Muscle of back (tissue), 11 donors: ENCODE results near the gene C17orf75. TPM values are rescaled to one million over a fixed set of nuclear protein-coding genes. Genes with fewer than 3 reads are reported as not detected.
"Not testable (repeated sequence)": the region's sequence is repeated elsewhere in the genome, so short reads cannot be mapped to it uniquely, and the experiment has no call there.

Source experiments
- DNase-seq, 3 donors: peaks; one replicate each; pipeline versions ENCODE4 v3.0.0 to v3.0.0-alpha.2; 2013
- polyA plus RNA-seq, 10 donors: library from polyadenylated mRNA; unstranded; fragments of 120-200 nt; gene quantifications; one replicate each; pipeline ENCODE4 v1.2.1, GENCODE V29; 2013; ENCODE audit not compliant: insufficient read length in 10 of 10

Gene C17orf75
- polyA plus RNA-seq, 10 donors = 15.6 to 28.2 (median 19.7) TPM

DNA sequence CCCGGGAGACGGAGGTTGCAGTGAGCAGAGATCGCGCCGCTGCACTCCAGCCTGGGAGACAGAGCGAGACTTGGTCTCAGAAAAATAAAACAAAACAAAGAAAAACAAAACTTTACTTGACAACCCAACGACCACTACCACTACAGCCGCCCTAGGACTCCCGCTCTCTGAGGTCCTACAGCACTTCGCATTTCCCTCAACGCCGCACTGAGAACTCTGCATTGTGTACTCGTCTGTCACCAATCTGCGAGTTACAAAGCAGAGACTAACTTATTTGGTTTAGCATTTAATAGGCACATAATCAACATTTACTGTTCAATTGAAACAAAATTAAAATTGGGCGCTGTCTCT is 7.5 kb upstream of the C17orf75 start:
- peak in 1 of 3 donors; percentile 26 for DNase-seq

DNA sequence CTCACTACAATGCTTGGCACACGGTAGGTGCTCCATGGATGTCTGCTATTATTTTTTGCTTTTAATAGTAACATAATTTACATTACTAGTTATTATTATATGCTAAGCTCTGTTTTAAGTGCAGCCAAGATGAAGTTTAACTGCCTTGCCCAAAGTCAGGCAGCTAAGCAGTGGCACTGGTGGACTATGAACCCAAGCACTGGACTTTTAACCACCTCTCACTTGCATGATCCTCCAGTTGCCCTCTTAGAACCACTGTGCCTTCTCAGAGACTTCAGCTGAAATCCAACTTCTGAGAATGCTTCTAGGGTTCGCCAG is 6.5 kb upstream of the C17orf75 start:
- DNase-seq = no peak

DNA sequence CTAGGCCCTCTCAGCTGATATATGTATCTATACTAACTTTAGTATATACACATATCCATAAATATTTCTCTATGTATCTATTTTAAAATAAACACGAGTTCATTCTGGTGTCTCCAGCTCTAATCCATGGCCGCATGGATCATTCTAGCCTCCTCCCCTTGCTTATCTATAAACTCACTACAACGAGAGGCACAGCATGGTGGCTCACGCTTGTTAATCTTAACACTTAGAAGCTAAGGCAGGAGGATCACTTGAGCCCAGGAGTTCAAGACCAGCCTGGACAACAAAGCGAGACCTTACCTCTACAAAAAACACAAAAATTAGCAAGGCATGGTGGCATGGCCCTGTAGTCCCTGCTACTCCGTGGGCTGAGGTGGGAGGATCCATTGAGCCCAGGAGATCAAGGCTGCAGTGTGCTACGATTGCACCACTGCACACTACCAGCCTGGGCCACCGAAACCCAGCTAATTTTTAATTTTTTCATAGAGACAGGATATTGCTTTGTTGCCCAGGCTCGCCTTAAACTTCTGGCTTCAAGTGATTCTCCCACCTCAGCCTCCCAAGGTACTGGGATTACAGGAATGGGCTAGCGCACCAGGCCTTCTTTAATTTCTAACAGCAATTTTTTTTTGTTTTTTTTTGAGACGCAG is 4.1 kb upstream of the C17orf75 start:
- no peak for DNase-seq

DNA sequence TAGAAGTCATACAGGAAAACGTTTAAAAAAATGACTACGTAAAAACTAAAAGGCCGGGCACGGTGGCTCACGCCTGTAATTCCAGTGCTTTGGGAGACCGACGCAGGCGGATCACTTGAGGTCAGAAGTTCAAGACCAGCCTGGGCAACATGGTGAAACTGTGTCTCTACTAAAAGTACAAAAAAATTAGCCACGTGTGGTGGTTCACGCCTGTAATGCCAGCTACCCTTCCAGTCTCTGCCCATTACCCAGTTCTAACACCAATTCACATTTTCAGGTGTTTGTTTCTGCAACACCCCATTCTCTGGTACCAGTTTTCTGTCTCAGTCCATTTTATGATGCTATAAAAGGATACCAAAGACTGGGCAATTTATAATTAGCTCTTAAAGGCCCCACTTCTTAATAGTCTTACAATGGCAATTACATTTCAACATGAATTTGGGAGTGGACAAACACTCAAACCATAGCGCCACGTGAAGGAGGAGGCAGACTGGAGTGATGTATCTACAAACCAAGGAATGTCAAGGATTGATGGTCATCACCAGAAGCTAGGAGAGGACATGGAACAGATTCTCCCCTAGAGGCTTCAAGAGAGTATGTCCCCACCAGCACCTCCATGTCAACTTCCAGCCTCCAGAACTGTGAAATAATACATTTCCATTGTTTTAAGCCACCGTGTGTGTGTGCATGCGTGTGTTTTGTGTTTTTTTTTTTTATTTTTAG is 791 bp upstream of the C17orf75 start:
- no peak for DNase-seq

DNA sequence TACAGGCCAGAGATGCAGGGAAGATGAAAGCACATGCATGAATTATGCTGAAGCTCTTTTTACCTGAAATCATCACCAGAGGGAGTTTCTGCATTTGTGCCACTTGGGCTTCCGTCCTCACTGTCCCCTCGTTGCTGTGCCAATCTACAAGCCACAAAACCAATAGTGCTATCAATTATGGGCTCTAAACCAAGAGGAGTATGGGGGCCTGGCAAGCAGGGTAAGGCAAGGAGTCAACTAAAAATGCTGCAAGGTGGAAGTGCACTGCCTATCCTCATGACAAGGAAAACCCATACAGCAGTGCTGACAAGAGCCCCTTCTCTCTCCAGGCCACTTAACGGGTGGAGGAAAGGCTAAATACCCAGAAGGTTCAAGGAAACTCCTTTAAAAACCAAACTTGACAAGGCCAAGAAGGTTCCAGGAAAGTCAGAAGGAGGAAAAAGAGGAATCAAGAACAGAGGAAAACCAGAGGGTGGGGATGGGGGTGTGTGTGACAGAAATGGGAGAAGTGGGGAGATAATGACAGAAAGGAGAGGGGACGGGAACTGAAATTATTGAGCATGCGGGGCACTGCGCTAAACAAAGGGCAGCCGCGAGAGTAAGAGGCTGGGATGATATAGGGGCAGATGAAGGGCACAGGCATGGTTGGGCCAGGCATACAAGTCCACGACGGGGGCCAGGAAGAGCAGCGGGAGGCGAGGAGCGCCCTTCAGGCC is 674 bp downstream of the C17orf75 start:
- DNase-seq = peak in 1 of 3 donors; percentile 78

DNA sequence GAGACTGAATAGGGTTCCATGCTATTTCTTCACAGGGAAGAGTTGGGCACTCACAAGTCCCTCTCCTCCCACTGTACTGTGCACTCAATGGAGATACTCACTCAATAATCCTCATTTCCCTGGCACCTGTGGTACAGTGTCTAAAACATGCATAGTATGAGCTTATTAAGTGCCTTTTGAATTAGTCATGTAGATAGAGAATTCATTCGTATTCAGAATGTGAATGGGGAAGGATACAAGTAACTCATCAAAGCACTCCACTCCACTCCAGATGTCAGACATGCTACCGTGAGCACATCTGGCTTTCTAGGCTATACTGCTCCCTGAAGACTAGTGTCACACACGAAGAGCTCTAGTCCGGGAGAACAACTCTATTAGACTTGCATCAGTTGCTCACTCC is 6.3 kb downstream of the C17orf75 start:
- DNase-seq = peak in 1 of 3 donors; percentile 41

DNA sequence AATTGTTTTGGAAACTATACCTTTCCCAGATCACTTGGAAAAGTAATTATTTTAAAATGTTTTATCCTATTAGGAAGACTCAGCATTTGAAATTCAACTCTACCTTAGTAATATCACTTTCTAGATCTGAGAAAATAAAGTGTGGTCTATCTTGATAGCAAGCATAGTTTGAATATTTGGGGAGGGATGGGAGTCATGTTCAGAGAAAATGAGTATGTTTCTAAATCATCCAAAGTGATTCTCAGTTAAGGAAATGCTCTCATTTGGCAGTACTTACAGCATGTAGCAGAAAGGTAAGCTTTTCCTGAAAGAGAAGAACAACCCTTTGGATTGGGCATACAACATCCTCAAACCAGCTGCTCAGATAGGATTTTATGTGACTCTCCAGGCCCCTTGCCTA is 6.9 kb downstream of the C17orf75 start:
- DNase-seq = no peak

DNA sequence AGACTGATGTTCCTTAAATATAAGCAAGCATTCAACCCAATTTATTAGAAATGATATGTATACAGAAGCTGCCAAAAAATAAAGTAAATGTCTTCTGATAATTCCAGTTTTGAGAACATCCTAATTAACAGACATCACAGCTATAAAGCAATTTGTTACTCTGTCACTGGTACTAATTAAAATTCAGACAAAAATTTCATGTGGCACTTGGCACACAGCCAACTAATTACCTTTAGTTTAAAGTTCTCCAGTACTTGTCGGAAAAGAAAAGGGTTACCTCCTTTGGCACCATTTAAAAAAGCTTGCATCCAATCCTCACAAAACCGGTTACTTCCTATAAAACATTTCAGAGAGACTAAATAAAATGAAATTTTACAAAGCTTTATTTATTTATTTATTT is 8.8 kb downstream of the C17orf75 start:
- DNase-seq = no peak

DNA sequence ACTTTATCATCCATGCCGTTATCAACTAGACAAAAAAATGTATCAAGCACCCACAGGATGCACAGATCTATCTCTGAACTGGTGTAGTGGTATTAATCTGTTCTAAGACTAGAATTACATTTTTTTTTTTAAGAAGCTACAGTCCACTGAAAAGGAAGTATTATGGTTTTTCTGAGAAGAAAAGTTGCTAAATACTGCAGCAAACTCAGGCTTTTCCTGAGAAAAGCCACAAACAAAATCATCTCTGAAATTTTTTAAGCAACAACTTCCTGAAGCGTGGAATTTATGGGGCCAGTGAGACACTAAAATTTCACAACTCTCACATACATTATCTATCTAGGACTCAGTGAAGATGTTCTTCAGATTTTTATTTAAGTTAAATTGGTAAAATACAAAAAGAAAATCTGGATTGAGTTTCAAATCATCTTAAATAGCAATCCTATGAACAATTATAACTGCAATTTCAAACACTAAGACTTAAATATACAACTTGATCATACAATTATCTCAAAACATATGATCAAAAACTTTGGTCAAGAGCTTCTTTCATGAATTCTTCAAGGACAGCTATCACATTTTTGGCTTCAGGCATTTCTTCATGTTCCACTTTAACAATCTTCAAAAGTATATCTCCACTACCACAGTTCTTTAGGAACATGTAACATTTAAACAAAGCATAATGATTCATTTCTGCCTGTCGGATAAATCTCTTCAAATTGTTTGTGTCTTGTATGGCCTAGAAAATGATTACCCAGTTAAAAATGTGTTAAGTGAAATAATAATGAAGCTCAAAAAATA is 10.5 kb downstream of the C17orf75 start:
- DNase-seq = no peak

DNA sequence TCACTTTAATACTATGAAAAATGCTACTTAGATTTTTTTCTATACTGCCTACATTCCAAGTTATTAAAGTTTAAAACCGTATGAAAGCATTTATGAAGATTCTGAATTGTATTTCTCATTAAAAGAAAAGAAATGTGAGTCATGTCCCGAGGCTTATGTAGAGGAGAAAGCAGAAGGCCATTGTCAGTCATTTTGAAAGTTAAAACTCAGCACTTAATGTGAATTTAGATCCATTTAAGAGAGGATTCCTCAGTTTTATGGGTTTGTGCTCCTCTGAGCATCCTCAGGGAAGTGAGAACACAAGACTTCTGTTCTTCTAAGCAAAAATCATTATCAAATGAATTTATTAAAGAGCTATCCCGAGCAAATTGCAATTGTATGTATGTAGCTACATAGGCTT is 11.8 kb downstream of the C17orf75 start:
- DNase-seq = no peak

DNA sequence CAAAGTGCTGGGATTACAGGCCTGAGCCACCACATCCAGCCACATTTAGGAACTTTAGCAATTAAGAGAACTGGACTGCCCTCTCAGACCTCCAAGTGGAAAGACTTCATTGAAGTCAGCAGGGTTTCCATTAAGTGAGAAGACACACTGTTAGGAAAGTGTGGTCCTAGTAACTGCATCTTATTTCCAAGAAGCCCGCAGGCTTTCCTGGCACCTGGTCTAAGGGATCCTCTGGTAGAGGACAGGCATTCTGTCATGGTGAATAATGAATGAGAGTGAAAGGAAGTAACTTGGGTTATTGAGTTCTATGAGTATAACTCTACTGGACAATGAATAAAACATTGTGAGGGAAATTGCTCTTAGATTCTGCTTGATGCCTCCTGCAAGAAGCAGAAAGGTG is 14.1 kb downstream of the C17orf75 start:
- no peak for DNase-seq

DNA sequence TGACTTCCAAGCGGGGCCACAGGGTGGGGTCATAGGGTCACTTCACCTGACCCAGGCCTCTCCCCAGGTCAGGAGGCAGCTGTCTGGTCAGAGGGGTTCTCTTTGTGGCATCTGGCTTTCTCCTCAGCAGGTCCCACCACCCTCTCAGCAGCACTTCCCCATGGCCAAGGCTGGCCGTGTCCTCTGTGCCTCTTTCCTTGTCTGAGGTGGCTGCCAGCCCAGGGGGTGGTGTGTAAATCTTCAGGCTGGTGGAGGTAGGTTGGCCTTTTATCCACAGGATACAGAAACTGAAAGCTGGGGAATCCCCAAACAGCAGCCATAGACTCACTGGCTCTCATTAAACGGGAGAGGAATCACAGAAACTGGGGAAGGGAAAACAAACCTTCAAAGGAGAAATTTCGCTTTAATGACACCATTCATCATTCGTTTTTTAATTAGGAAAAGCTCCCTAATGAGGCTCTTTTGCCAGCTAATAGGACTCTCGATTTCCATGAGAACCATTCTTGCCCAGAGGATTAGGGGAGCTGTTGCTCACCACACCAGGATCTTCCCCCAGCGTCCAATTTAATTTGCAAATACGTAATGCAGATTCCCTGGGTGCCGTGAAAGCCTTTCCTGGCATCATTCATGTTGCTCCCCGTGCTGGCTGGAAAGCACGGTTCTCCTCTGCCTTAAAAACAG is 18.0 kb downstream of the C17orf75 start:
- no peak for DNase-seq

DNA sequence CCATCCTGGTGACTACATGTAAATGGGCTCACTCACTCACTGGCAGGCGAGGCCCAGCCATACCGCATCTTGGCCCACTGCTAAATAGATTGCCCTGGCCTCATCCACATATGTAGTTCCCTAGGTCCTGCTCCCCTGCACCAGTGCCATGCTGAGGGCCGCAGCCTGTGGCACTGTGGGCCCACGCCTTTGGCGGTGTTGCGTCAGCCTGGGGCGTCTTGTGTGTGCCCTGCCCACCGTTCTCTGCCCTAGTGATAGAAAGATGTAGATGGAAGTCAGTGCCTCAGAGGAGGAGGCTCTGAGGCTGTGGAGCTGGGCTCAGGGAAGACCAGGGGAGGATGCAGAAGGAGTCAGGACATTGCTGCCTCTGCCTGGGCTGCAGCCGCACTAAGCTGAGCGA is 18.9 kb downstream of the C17orf75 start:
- DNase-seq = no peak

DNA sequence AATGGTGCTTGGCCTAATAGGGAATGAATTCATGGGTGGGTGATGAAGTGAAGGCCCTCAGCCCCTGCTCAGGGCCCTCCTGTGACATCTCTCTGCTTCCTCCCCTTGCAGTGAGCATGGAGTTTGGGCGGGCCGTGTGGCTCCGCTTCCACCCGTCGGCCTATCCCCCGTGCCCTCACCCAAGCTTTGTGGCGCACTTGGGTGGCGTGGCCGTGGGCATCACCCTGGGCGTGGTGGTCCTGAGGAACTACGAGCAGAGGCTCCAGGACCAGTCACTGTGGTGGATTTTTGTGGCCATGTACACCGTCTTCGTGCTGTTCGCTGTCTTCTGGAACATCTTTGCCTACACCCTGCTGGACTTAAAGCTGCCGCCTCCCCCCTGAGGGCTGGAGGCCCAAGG is 21.1 kb downstream of the C17orf75 start:
- no peak for DNase-seq

DNA sequence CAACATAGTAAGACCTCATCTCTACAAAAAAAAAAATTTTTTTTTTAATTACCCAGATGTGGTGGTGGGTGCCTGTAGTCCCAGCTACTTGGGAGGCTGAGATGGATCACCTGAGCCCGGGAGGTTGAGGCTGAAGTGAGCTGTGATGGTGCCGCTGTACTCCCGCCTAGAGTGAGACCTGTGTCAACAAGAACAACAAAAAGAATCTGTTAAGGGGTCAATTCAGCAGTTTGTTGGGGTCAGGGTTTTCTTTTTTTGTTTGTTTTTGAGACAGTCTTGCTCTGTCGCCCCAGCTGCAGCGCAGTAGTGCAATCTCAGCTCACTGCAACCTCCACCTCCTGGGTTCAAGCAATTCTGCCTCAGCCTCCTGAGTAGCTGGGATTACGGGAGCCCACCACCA is 21.9 kb downstream of the C17orf75 start:
- not testable (repeated sequence) for DNase-seq

DNA sequence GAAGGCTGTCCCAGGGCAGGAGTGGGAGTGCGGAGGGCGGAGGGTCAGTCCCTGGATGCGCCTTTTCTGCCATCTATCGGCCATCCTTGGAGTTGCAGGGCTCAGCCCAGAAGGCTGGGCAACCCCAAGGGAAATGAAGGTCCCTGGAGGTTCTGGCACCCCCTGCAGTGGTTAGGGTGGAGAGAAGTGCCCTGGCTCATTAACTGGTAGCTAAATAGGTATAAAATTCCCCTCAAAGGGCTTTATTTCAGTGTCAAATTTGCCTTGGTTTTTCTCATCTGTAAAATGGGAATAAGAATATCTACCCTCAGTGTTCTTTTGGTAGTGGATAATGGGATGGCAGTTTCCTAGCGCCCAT is 22.4 kb downstream of the C17orf75 start:
- DNase-seq = peak; percentile 38 to 70 (median 66)

DNA sequence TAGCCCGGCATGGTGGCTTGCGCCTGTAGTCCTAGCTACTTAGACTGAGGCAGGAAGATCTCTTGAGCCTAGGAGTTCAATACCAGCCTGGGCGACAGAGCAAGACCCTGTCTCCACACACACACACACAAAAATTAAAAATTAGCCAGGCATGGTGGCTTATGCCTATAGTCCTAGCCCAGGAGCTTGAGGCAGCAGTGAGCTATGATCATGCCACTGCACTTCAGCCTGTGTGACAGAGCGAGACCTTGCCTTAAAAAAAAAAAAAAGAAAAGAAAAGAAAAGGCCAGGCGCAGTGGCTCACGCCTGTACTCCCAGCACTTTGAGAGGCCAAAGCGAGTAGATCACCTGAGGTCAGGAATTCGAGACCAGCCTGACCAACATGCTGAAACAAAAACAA is 23.9 kb downstream of the C17orf75 start:
- DNase-seq = no peak

DNA sequence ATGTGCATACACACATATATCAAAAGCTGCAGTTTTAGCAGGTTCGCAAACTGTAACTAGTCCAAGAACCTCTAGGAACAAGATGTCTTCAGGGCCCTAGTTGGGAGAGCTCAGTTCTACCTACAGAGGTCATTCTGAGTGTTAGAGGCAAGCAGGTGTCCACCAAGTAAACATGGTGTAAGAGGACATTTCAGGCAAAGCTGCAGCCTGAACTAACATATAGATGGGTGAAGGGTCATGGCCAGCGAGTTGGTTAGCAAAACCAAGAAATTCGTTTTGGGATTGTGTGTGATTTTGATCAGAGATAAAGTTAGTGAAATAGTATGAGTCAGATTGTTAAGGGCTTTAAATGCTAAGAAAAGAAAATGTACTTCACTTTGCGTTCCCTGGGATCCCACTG is 24.6 kb downstream of the C17orf75 start:
- DNase-seq = no peak

DNA sequence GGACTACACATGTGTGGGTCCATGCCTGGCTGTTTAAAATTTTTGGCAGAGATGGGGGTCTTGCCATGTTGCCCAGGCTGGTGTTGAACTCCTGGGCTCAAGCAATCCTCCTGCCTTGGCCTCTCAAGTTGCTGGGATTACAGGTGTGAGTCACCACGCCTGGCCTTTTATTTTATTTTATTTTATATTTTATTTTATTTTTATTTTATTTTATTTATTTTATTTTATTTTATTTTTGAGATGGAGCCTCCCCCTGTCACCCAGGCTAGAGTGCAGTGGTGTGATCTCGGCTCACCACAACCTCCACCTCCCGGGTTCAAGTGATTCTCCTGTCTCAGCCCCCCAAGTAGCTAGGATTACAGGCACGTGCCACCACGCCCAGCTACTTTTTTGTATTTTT is 25.3 kb downstream of the C17orf75 start:
- not testable (repeated sequence) for DNase-seq

DNA sequence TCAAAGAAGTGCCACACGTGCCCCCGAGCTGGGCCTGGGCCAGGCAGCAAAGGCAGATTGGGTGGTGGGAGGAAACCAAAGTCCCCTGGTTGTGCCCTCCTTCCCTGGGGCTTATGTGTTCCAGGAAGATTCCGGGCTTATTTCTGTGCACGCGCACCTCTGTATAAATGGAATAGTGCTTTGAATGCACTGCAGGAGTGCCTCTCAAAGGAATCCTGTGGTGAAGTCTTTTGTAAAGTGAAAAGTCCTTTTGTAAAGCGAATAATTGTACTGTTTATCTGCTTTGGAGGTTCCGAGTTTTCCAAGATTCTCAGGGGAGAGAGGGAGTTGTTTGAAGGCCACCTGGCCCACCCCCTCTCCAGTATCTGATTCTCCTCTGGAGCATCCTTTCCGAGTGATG is 26.8 kb downstream of the C17orf75 start:
- no peak for DNase-seq

DNA sequence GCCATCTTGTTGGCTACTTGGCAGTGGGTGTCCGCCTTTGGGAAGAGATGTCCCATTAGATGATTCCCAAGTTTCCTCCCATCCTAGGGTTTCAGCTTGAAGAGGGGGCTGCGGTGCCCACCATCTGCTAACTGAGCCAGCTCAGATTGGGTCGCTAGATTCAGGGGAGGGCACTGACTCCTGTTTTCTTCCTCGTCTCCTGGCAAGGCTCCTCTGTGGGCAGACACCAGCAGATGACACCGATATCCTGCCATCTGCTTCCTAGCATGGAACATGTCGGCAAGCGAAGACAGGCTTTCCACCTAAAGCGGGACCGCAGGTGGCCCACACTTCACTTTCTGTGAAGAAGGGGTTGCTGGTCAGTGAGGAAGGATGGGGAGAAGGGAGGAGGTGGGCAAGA is 27.3 kb downstream of the C17orf75 start:
- no peak for DNase-seq

DNA sequence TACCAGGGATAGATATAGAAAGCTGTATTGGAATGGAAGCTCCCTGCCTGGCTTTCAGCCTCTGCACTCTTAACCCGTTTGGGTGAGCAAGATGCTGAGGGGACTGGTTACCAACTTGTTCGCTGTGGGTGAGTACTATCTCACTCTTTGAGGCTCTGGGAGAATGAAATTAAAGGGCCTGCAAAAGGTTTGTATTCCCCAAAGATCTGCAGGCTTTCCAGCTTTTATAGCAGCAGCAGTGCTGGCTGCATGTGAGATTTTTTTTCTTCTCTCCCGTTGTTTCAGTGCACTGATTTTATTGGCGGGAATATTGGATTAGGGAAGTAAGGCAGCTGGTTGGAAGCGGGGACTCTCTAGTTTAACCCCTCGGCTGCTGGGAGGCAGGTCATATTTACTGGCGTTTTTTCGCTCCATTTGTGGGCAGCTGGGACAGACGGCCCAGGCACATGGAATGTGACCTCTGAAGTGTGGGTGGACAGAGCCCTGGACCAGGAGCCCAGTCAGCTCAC is 30.9 kb downstream of the C17orf75 start:
- DNase-seq = peak; percentile 56 to 87 (median 65)
